HFFc6 (cell line): ENCODE results near the gene CRTAC1. TPM values are rescaled to one million over a fixed set of nuclear protein-coding genes. Genes with fewer than 3 reads are reported as not detected.

Experiments
- DNase-seq: peaks from one replicate; pipeline ENCODE4 v3.0.0-alpha.2; 2018
- H3K27ac Mint-ChIP-seq: 2 replicates; pipeline ENCODE4 v1.8.0; 2020; ENCODE audit warnings: mild to moderate bottlenecking, mixed read lengths
- H3K27me3 Mint-ChIP-seq: 2 replicates; pipeline ENCODE4 v1.8.0; 2021; ENCODE audit warnings: mild to moderate bottlenecking, moderate library complexity, mixed read lengths; ENCODE audit not compliant: insufficient read depth
- H3K36me3 Mint-ChIP-seq: 2 replicates; pipeline ENCODE4 v1.8.0; 2021; ENCODE audit warnings: low read depth, mixed read lengths
- H3K4me1 Mint-ChIP-seq: 2 replicates; pipeline ENCODE4 v1.8.0; 2020; ENCODE audit warnings: low read depth, mixed read lengths
- H3K4me3 Mint-ChIP-seq: 2 replicates; pipeline ENCODE4 v1.8.0; 2020; ENCODE audit warnings: mild to moderate bottlenecking, moderate library complexity, mixed read lengths
- H3K9me3 Mint-ChIP-seq: 2 replicates; pipeline ENCODE4 v1.8.0; 2020; ENCODE audit warnings: mild to moderate bottlenecking, mixed read lengths
- total RNA-seq, 6 experiments: library from RNA; stranded (reverse); fragmentation: NEBNext Ultra II Directional; extraction: Animal tissue kit (Norgen Biotek cat#: 25700); gene quantifications; 2 replicates in 1 of 6; 3 replicates in 5 of 6; pipeline ENCODE4 v1.2.3, GENCODE V29; 2021
- TF ChIP-seq, protein P1 (sequence below): fragments of 200-600 bp; sonication (generic); IDR thresholded peaks from 2 replicates; pipeline ENCODE4 v1.5.0; 2021; ENCODE audit warnings: antibody characterized with exemption, mild to moderate bottlenecking

Gene CRTAC1
- total RNA-seq, 6 experiments from 2014 or later, result not detected

DNA sequence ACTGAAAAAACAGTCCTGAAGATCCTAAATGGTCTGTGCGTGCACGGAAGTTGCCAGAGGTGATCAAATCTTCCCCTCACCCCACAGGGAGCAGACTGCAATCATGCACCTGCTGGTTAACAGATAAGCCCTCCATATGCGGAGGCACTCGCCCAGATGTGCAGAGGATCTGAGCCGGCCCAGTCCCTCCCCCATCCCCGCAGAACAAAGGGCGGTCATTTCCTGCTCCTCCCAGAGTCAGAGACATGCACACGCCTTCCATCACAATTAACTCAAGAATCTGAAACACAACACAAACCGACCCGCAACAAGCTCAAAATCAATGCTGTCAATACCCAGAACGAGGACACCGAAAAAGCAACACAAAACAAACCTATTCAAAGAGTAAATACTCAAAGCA lies 24.2 kb downstream of the CRTAC1 start:
- peaks cover 29% of the 10 kb centered on the region for H3K27me3 Mint-ChIP-seq
- H3K36me3 Mint-ChIP-seq, result no peaks in the 10 kb centered on the region
- no peak overlapping the region for H3K4me3 Mint-ChIP-seq
- TF ChIP-seq, protein P1, sequence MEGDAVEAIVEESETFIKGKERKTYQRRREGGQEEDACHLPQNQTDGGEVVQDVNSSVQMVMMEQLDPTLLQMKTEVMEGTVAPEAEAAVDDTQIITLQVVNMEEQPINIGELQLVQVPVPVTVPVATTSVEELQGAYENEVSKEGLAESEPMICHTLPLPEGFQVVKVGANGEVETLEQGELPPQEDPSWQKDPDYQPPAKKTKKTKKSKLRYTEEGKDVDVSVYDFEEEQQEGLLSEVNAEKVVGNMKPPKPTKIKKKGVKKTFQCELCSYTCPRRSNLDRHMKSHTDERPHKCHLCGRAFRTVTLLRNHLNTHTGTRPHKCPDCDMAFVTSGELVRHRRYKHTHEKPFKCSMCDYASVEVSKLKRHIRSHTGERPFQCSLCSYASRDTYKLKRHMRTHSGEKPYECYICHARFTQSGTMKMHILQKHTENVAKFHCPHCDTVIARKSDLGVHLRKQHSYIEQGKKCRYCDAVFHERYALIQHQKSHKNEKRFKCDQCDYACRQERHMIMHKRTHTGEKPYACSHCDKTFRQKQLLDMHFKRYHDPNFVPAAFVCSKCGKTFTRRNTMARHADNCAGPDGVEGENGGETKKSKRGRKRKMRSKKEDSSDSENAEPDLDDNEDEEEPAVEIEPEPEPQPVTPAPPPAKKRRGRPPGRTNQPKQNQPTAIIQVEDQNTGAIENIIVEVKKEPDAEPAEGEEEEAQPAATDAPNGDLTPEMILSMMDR, result no peak
- no peaks in the 10 kb centered on the region for H3K4me1 Mint-ChIP-seq
- no peak overlapping the region for H3K27ac Mint-ChIP-seq
- no peaks in the 10 kb centered on the region for H3K9me3 Mint-ChIP-seq
- no peak for DNase-seq

DNA sequence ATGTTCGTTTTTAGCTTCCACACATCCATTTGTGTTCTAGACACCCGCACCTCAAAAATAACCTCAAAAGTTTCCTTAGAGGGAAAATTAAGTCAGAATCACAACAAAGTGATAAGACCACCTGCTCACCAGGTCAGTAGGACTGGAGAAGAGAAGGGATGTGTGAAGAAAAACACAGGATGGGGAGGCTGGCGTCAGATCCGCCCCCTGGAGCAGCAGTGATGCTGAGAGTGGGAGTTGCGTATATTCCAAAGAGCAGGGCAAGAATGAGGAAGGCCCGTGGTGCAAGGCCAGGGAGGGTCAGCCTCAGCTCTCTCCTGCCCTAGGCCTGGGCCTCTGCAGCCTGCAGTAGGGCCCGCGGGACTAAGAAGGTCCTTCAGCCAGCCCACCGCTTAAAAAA lies 28.7 kb downstream of the CRTAC1 start:
- Mint-ChIP-seq H3K4me1 (no peaks in the 10 kb centered on the region), H3K9me3 (peaks cover 11% of the 10 kb centered on the region), H3K27me3 (peaks cover 19% of the 10 kb centered on the region), H3K4me3 (no peak overlapping the region), H3K27ac (no peak overlapping the region), H3K36me3 (peaks cover 3% of the 10 kb centered on the region)
- TF ChIP-seq, protein P1, result no peak
- DNase-seq, result no peak

DNA sequence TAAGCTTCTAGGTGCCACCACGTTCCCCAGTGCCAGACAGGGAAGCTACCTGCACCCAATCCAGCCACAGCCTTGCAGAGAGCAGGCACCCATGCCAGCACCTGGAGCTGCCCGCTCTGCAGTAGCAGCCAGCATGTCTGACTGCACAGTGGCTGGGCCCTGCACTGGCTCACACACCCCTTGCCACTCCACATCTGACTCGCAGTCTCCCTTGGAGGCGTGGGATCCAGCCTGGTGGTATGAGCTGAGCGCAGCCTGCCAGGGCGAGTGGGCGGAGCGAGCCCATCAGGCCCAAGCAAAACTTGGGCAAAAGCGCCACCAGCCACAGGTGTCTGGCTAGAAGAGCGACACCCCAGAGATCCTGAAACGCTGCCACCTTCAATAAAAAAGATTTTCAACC lies 30.1 kb downstream of the CRTAC1 start:
- TF ChIP-seq, protein P1, result no peak

DNA sequence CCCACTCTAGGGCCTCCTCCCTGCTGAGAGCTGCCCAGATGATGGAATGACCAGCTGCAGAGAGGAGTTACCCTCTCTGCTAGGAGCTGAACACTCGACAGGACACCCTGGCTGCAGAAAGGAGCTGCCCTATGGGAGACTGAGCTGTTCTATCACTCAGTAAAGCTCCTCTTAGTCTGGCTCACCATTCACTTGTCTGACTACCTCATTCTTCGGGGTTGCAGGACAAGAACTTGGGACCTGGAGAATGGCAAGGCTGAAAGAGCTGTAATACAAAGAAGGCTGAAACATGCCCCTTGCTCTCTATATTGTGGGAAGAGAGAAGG lies 30.5 kb downstream of the CRTAC1 start:
- Mint-ChIP-seq H3K27ac (no peak overlapping the region), H3K9me3 (peaks cover 11% of the 10 kb centered on the region), H3K4me3 (no peak overlapping the region), H3K27me3 (peaks cover 10% of the 10 kb centered on the region), H3K36me3 (peaks cover 3% of the 10 kb centered on the region), H3K4me1 (no peaks in the 10 kb centered on the region)
- DNase-seq, result no peak
- TF ChIP-seq, protein P1, result no peak

More for the DNA sequence above, 30.1 kb downstream of the CRTAC1 start:
- Mint-ChIP-seq H3K4me1 (no peaks in the 10 kb centered on the region), H3K9me3 (peaks cover 11% of the 10 kb centered on the region), H3K27me3 (peaks cover 14% of the 10 kb centered on the region), H3K27ac (no peak overlapping the region), H3K36me3 (peaks cover 3% of the 10 kb centered on the region), H3K4me3 (no peak overlapping the region)
- no peak for DNase-seq

DNA sequence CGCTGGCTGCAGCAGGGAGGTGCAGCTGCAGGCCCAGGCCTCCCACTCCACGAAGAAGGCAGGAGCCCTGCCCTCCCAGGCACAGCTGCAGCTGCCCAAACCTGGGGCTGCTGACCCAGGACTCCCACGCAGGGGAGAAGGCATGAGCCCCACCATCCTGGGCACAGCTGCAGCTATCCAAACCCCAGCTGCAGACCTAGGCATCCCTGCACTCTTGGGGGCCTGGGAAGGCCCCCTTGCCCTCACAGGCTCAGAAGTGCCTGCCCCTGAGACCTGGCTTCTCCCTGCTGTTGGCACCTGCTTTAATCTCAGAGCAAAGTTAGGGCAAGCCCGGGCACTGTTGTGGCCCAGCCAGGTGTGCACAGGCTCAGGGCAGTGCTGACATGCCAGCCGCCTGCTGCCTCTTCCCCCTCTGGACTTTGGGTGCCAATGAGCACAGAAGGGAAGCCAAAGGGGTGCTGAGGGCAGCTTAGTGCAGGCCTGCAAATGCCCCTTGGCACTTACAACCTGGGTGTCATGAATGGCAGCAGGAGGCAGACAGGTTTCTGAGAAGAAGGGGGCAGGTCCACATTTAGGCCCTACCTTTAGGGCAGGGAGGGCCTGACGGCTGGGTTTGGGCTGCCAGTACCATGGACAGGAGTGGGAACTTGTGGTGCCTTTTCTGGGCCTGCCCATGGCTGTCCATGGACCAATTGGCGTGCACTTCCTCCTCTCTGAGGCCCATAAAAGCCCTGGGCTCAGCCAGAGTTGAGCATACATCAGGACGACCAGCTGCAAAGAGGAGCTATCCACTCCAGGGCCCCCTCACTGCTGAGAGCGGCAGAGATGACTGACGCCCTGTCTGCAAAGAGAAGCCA lies 31.1 kb downstream of the CRTAC1 start:
- H3K27me3 Mint-ChIP-seq, result peaks cover 9% of the 10 kb centered on the region; the same call in 1 of the 2 replicates
- peaks cover 11% of the 10 kb centered on the region for H3K9me3 Mint-ChIP-seq
- TF ChIP-seq, protein P1, result no peak
- no peak overlapping the region for H3K27ac Mint-ChIP-seq
- DNase-seq, result no peak
- no peaks in the 10 kb centered on the region for H3K4me1 Mint-ChIP-seq
- peaks cover 3% of the 10 kb centered on the region for H3K36me3 Mint-ChIP-seq
- H3K4me3 Mint-ChIP-seq, result no peak overlapping the region
